Lower leg skin (tissue), 3 donors: ENCODE results near the gene EIF3M.

Experiments
- CTCF ChIP-seq, 3 donors: fragments of 450-650 bp; IDR thresholded peaks; one replicate each; pipeline ENCODE4 v1.5.1; 2016; ENCODE audit warnings: antibody characterized with exemption in 3 of 3, mild to moderate bottlenecking in 3 of 3, moderate library complexity in 2 of 3
- POLR2A ChIP-seq, 2 donors: fragments of 450-650 bp; IDR thresholded peaks; one replicate each; pipeline ENCODE4 v1.6.1; 2016 to 2017; ENCODE audit warnings: antibody characterized with exemption in 2 of 2, mild to moderate bottlenecking in 1 of 2, moderate library complexity in 1 of 2

- TF ChIP-seq CTCF (IDR thresholded peaks at IDR 0.05) (no peak), POLR2A (IDR thresholded peaks at IDR 0.05) (no peak)
Observed at GRCh38 chr11:32584921-32585320, 1.3 kb downstream of the EIF3M start.
